Measurements from ENCODE around the gene EI24. TPM values are rescaled to one million over a fixed set of nuclear protein-coding genes. Genes with fewer than 3 reads are reported as not detected.

EI24 gene
- total and polyA plus RNA-seq, 9 of the 15 experiments (the other 6 are each of a cell fraction or from before 2014, with no cell fraction given), result 50.4 to 260 (median 168) TPM

GRCh38 chr11:125562430-125562829 lies 6.8 kb upstream of the EI24 start (continued):
- TF ChIP-seq ZBTB11 (CRISPR knock-in tag; IDR thresholded peaks at IDR 0.05), result no peak

GRCh38 chr11:125564357-125564756 lies 4.9 kb upstream of the EI24 start:
- no peak for DNase-seq (ENCODE audit: extremely low read depth in 1 of 4, low spot score in 3 of 4)
- WGBS (ENCODE audit: insufficient coverage, low coverage, missing lambda C conversion rate), result 56% methylated on average over 3 of the region's 3 CpGs
- Histone ChIP-seq H3K79me2 (ENCODE audit: control insufficient read depth, insufficient read depth, low read length) (peaks cover 5% of the 10 kb centered on the region), H3K4me1 (replicated peaks in 1 of 2; ENCODE audit: control insufficient read depth in 2 of 2, insufficient read depth in 2 of 2, low read length in 2 of 2) (peaks cover 8 to 12% of the 10 kb centered on the region in 2 experiments; a peak in 3 of 5 replicates), H3K9me3 (replicated peaks; ENCODE audit: control insufficient read depth, insufficient read depth, low read depth, low read length) (no peaks in the 10 kb centered on the region), H2AFZ (ENCODE audit: low read depth, low read length) (peak overlapping the region; percentile 54), H3K9ac (ENCODE audit: insufficient read depth in 1 of 2, low read depth in 2 of 2, low read length in 2 of 2) (no peak overlapping the region), H3K36me3 (ENCODE audit: control insufficient read depth, insufficient read depth, low read length) (no peaks in the 10 kb centered on the region), H3K27me3 (ENCODE audit: control insufficient read depth in 2 of 2, insufficient read depth in 2 of 2, low read length in 2 of 2) (no peaks in the 10 kb centered on the region), H3K4me2 (ENCODE audit: insufficient read depth, low read length) (no peak overlapping the region; the same call in 1 of the 2 replicates), H3K4me3 (no peak overlapping the region), H3K27ac (ENCODE audit: extremely low read depth, low read depth, low read length) (no peak overlapping the region), H4K20me1 (replicated peaks; ENCODE audit: control insufficient read depth, insufficient read depth, low read length) (no peaks in the 10 kb centered on the region), H3K9me1 (ENCODE audit: control insufficient read depth, insufficient read depth, low read length) (no peaks in the 10 kb centered on the region)
- in situ Hi-C loops (cut with MboI), result no loop called here
- BruUV-seq (replicated peaks), result no TSS peak
- FAIRE-seq, result no peak
- intact Hi-C loops (cut with micrococcal nuclease), result no loop called here
- TF ChIP-seq MEF2A (IDR thresholded peaks at IDR 0.05; ENCODE audit: control insufficient read depth, low read depth, low read length) (no peak), CBFA2T2 (conservative IDR thresholded peaks at IDR 0.05) (0 out of 2 replicates have a peak, but pooled peaks have one; percentile 3), ZNF263 (CRISPR knock-in tag; IDR thresholded peaks at IDR 0.05; ENCODE audit: borderline replicate concordance) (no peak), RBFOX2 (IDR thresholded peaks at IDR 0.05; ENCODE audit: low read depth, low read length) (no peak), TCFL5 (CRISPR knock-in tag; conservative IDR thresholded peaks at IDR 0.05) (no peak), CBFA2T3 (IDR thresholded peaks at IDR 0.05) (peak; percentile 10; the same call in 1 of the 2 replicates), PCBP1 (IDR thresholded peaks at IDR 0.05; ENCODE audit: low read depth, low read length, poor library complexity, severe bottlenecking) (no peak)
- ATAC-seq, result no peak
- POLR2A ChIA-PET, result interaction anchor here (1.1 kb wide), 1 partner anchor 12 kb away, joined by 3 read pairs; no protein-coding TSS in a partner anchor
- CTCF ChIA-PET (ENCODE audit: low intra/inter-chr PET ratio), result no interaction called here
